AG09319 (cell line): ENCODE data around the gene FAM78B.

Source experiments
- DNase-seq: peaks from one replicate; pipeline ENCODE4 v3.0.0-alpha.2; 2010; ENCODE audit warnings: low read depth; ENCODE audit errors: extremely low read depth
- CTCF ChIP-seq: IDR thresholded peaks from 2 replicates; pipeline ENCODE4 v1.5.1; 2011; ENCODE audit warnings: low read depth, mild to moderate bottlenecking, inconsistent platforms, low read length, moderate library complexity

Gene FAM78B

DNA sequence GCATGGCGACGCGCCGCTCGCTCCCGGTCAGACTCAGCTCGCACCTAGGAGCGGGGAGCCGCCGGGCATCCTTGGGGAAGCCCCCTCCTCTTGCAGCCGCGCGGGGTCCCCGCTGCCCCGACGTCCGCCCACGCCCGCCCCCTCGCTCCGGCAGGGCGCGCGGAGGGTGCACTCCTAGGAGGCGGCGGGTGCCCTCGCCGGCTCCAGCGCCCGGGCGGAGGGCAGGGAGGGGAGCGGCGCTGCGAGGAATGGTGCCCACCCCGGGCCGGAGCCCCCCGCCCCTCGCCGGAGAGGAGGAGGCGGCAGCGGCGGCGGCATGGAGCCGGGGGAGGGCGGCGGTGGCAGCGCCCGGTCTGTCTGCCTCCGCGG, 488 bp downstream of the FAM78B start:
- DNase-seq: no peak
- no peak for TF ChIP-seq CTCF

DNA sequence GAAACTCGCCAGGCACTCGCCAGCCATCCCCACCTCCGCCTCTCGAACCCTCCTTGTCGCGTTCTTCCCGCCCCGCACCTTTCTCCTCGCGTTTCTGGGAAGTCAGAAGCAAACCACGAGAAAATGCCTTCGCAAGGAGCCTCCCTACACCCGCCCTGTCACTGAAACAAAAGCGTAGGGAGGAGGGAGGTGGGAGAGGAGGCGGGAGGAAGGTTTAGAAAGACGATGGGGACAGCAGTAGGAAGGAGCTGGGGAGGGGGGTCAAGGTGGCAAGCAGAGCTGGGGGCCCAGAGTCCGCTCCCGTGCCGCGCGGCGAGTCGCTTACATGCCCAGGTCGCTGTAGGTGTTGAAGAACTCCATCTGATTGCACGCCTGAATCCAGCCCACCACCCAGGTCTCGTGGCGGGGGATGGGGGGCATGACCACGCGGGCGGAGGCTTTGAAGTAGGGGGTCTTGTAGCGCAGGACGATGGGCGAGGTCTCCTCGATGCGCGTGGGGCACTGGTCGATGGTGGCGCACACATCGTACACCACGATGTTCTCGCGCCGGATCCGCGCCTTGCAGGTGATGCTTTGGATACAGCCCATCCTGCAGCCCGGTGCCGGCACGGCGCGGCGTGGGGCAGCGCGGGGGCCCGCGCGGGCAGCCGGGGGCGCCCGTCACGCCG, 1.0 kb downstream of the FAM78B start:
- DNase-seq: no peak
- no peak for TF ChIP-seq CTCF

GRCh38 chr1:166164995-166165660, 1.7 kb downstream of the FAM78B start:
- peak; percentile 41 for TF ChIP-seq CTCF
- DNase-seq: no peak

DNA sequence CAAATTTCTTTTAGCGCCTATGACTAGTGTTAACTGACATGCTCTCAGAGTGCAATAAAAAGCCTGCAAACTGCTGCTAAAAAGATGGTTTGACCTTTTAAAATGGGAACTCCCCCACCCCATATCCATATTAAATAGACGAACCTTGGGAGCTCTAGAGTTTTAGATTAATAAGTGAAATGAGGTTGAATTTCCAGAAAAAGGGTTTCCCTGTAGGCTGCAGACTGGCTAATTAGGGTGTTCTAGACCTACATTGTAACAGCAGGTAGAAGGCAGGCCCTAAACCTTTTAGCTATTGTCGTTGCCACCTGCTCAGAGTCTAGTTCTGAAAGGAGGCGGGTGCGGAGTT, 2.2 kb downstream of the FAM78B start:
- no peak for TF ChIP-seq CTCF
- no peak for DNase-seq

DNA sequence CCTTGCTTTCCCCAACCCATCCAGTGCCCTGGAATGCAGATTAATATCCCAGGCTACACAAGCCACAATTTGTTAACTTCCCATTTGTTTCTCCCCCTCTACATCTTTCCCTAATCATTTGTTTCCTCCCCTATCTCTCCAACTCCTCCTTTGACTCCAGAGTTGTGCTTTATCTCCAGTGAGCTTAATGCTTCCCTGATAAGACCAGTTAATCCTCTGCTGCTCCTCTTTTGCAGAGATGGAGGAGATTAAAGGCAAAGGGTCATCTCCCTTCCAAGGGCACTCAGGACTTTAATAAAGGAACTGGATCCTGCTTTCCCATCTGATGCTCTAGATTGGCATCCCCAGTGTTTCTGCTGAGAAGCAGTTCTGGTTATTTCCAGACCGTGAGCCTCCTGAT, 7.1 kb downstream of the FAM78B start:
- DNase-seq: no peak
- no peak for TF ChIP-seq CTCF

DNA sequence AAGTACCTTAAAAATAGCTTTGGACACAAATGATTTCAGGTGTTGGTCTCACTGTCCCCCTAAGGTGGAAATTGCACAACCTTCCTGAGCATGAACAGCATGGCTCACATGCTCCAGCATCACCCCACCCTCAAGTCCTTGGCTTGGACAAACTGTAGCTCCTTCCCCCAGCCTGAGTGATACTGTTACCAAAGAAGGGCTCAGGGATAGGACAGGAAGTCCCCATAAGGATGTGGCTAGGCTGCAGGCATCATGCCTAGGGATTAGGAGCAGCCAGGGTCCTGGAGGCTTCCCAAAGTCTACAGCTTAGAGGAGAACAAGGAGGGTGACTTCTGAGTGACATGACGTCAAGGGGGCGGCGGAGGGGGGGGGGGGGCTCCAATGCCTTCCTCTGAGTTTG, 10.1 kb downstream of the FAM78B start:
- no peak for TF ChIP-seq CTCF
- no peak for DNase-seq

DNA sequence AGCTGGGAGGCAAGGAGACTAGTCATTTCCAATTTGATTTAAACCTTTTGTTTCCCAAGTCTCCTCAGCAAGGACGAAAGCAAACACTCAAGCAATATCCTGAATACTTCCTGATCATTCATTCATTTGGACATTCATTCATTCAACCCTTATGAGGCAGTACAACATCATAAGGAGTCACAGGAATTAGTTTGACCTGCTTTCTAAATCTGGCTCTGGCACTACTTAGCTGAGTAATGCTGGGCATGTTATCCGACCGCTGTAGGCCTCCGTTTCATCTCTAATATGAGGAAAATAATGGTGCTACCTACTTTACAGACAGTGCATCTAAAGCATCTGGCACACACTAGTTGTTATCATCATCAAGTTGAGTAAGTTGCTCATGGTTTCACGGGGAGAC, 11.7 kb downstream of the FAM78B start:
- TF ChIP-seq CTCF: no peak
- DNase-seq: no peak
